HCEC 1CT (cell line): ENCODE measurements around the gene WNT3A.

Experiments
- DNase-seq: peaks from one replicate; pipeline ENCODE4 v3.0.0-alpha.2; 2017

The WNT3A gene

GRCh38 chr1:228034954-228035837 is 28.4 kb downstream of the WNT3A start:
- no peak for DNase-seq

GRCh38 chr1:228035844-228036243 is 29.0 kb downstream of the WNT3A start:
- no peak for DNase-seq

- DNase-seq: no peak
These were observed 30.0 kb downstream of the WNT3A start for GRCh38 chr1:228036701-228037231.

GRCh38 chr1:228037401-228038386 is 30.9 kb downstream of the WNT3A start:
- DNase-seq: no peak

- no peak for DNase-seq
These were observed 31.7 kb downstream of the WNT3A start for GRCh38 chr1:228038387-228039005.

GRCh38 chr1:228039006-228039903 is 32.5 kb downstream of the WNT3A start:
- no peak for DNase-seq

GRCh38 chr1:228039986-228040385 is 33.2 kb downstream of the WNT3A start:
- no peak for DNase-seq

- no peak for DNase-seq
These were observed 34.5 kb downstream of the WNT3A start for GRCh38 chr1:228041316-228041715.

- no peak for DNase-seq
These were observed 35.7 kb downstream of the WNT3A start for GRCh38 chr1:228042508-228042907.

- DNase-seq: no peak
These were observed 36.6 kb downstream of the WNT3A start for GRCh38 chr1:228043281-228043848.

- DNase-seq: no peak
These were observed 38.2 kb downstream of the WNT3A start for GRCh38 chr1:228044961-228045360.

- DNase-seq: no peak
These were observed 38.6 kb downstream of the WNT3A start for GRCh38 chr1:228045405-228045804.

- no peak for DNase-seq
These were observed 39.1 kb downstream of the WNT3A start for GRCh38 chr1:228045871-228046270.

GRCh38 chr1:228046421-228047182 is 39.8 kb downstream of the WNT3A start:
- DNase-seq: no peak

GRCh38 chr1:228047183-228047466 is 40.3 kb downstream of the WNT3A start:
- DNase-seq: no peak

GRCh38 chr1:228048120-228048519 is 41.3 kb downstream of the WNT3A start:
- DNase-seq: no peak

- no peak for DNase-seq
These were observed 42.0 kb downstream of the WNT3A start for GRCh38 chr1:228048659-228049298.

GRCh38 chr1:228050571-228051231 is 43.9 kb downstream of the WNT3A start:
- DNase-seq: no peak

- DNase-seq: no peak
These were observed 51.6 kb downstream of the WNT3A start for GRCh38 chr1:228058172-228058948.
